OCI-LY1 (cell line): ENCODE data around the gene MCCD1.
"Not testable (repeated sequence)": the region's sequence is repeated elsewhere in the genome, so short reads cannot be mapped to it uniquely, and the experiment has no call there.

Source experiments
- H2AFZ ChIP-seq: fragments of 200-600 bp; sonication (generic), shearing (Covaris generic); 2 replicates; pipeline ENCODE4 v1.6.0; 2014; ENCODE audit warnings: antibody characterized with exemption, mild to moderate bottlenecking, low read length
- H3F3A ChIP-seq: fragments of 200-600 bp; sonication (generic), shearing (Covaris generic); 2 replicates; pipeline ENCODE4 v1.6.0; 2014; ENCODE audit warnings: mild to moderate bottlenecking, antibody characterized with exemption, low read length, moderate library complexity; ENCODE audit not compliant: insufficient read depth
- H3K27ac ChIP-seq: fragments of 200-600 bp; sonication (generic); 2 replicates; pipeline ENCODE4 v1.5.1; 2014; ENCODE audit warnings: low read length, mixed run types, mild to moderate bottlenecking, low read depth; ENCODE audit not compliant: poor library complexity, severe bottlenecking
- H3K27me3 ChIP-seq: fragments of 200-600 bp; sonication (generic); 2 replicates; pipeline ENCODE4 v1.6.0; 2014; ENCODE audit warnings: antibody characterized with exemption, mild to moderate bottlenecking, low read length, moderate library complexity; ENCODE audit not compliant: insufficient read depth
- H3K36me3 ChIP-seq: fragments of 200-600 bp; sonication (generic); 2 replicates; pipeline ENCODE4 v1.6.1; 2014; ENCODE audit warnings: mild to moderate bottlenecking, antibody characterized with exemption, low read length, moderate library complexity, mixed read lengths; ENCODE audit not compliant: insufficient read depth
- H3K4me1 ChIP-seq: fragments of 200-600 bp; sonication (generic); 2 replicates; pipeline ENCODE4 v1.5.1; 2014; ENCODE audit warnings: mild to moderate bottlenecking, low read length, moderate library complexity; ENCODE audit not compliant: insufficient read depth, severe bottlenecking
- H3K4me2 ChIP-seq: fragments of 200-600 bp; sonication (generic), shearing (Covaris generic); 2 replicates; pipeline ENCODE4 v1.6.1; 2014; ENCODE audit warnings: low read length
- H3K4me3 ChIP-seq: fragments of 200-600 bp; sonication (generic); 2 replicates; pipeline ENCODE4 v1.5.1; 2014; ENCODE audit warnings: low read length, low read depth, mild to moderate bottlenecking, mixed read lengths; ENCODE audit not compliant: poor library complexity, severe bottlenecking
- H3K79me2 ChIP-seq: fragments of 200-600 bp; shearing (Covaris generic); 2 replicates; pipeline ENCODE4 v1.6.1; 2016; ENCODE audit warnings: mixed run types, low read length, mixed read lengths; ENCODE audit not compliant: insufficient read depth
- H3K9ac ChIP-seq: fragments of 200-600 bp; sonication (generic), shearing (Covaris generic); 2 replicates; pipeline ENCODE4 v1.6.1; 2014; ENCODE audit warnings: mild to moderate bottlenecking, low read length, mixed read lengths
- H3K9me2 ChIP-seq: fragments of 200-600 bp; sonication (generic), shearing (Covaris generic); 2 replicates; pipeline ENCODE4 v1.6.1; 2014; ENCODE audit warnings: low read depth, mild to moderate bottlenecking, low read length, mixed read lengths
- H3K9me3 ChIP-seq: fragments of 200-600 bp; shearing (Covaris generic); 2 replicates; pipeline ENCODE4 v1.6.1; 2014; ENCODE audit warnings: low read length, mixed read lengths
- H4K20me1 ChIP-seq: fragments of 200-600 bp; sonication (generic), shearing (Covaris generic); 2 replicates; pipeline ENCODE4 v1.6.0; 2016; ENCODE audit warnings: mild to moderate bottlenecking, low read length; ENCODE audit not compliant: insufficient read depth
- CTCF ChIP-seq: fragments of 200-600 bp; sonication (generic), shearing (Covaris generic); IDR thresholded peaks from 2 replicates; pipeline ENCODE4 v1.5.1; 2017; ENCODE audit warnings: mild to moderate bottlenecking, antibody characterized with exemption, low read length, moderate library complexity, mixed read lengths
- EZH2 ChIP-seq: fragments of 200-600 bp; sonication (generic), shearing (Covaris generic); IDR thresholded peaks from 2 replicates; pipeline ENCODE4 v1.8.0; 2017; ENCODE audit warnings: borderline replicate concordance, mixed run types, mild to moderate bottlenecking, antibody characterized with exemption, low read length, moderate library complexity, mixed read lengths

The MCCD1 gene

GRCh38 chr6:31497531-31498476 lies 31.0 kb upstream of the MCCD1 start, which contains the start of gene MICB:
Gene MICB, plus strand, starts transcription at chr6:31498145. Its CDS starts 49 bp downstream, at chr6:31498194.
- H3K4me3 ChIP-seq: peak within 1 kb of the TSS; percentile 95
- 0 out of 2 replicates have a peak, but pooled peaks cover 3% of the 10 kb centered on the region for H3K9me3 ChIP-seq
- no peaks in the 10 kb centered on the region for H3F3A ChIP-seq
- H3K4me2 ChIP-seq: peak within 1 kb of the TSS; percentile 84
- TF ChIP-seq EZH2 (no peak), CTCF (no peak)
- peaks cover 51% of the 10 kb centered on the region for H3K79me2 ChIP-seq
- no peaks in the 10 kb centered on the region for H3K9me2 ChIP-seq
- peak within 1 kb of the TSS; percentile 58; the same call in 1 of the 2 replicates for H3K9ac ChIP-seq
- H2AFZ ChIP-seq: no peak within 1 kb of the TSS
- H3K36me3 ChIP-seq: peaks cover 13% of the 10 kb centered on the region
- peak within 1 kb of the TSS; percentile 65 for H3K27ac ChIP-seq
- peaks cover 33% of the 10 kb centered on the region for H3K4me1 ChIP-seq
- H4K20me1 ChIP-seq: no peaks in the 10 kb centered on the region
- H3K27me3 ChIP-seq: no peaks in the 10 kb centered on the region

GRCh38 chr6:31498748-31499147 lies 30.0 kb upstream of the MCCD1 start:
- no peak overlapping the region for H3K27ac ChIP-seq
- no peaks in the 10 kb centered on the region for H3F3A ChIP-seq
- peaks cover 61% of the 10 kb centered on the region for H3K79me2 ChIP-seq
- TF ChIP-seq EZH2: no peak
- TF ChIP-seq CTCF: no peak
- peak overlapping the region; percentile 95 for H3K4me3 ChIP-seq
- H3K4me2 ChIP-seq: peak overlapping the region; percentile 40; the same call in 1 of the 2 replicates
- H3K36me3 ChIP-seq: peaks cover 13% of the 10 kb centered on the region
- H3K9me3 ChIP-seq: 0 out of 2 replicates have a peak, but pooled peaks cover 3% of the 10 kb centered on the region
- H3K4me1 ChIP-seq: peaks cover 24% of the 10 kb centered on the region
- H2AFZ ChIP-seq: no peak overlapping the region
- H3K27me3 ChIP-seq: no peaks in the 10 kb centered on the region
- no peak overlapping the region for H3K9ac ChIP-seq
- H4K20me1 ChIP-seq: no peaks in the 10 kb centered on the region
- H3K9me2 ChIP-seq: no peaks in the 10 kb centered on the region

GRCh38 chr6:31499648-31500047 lies 29.1 kb upstream of the MCCD1 start:
- not testable (repeated sequence) for H3K9ac ChIP-seq, H3F3A ChIP-seq, H3K27me3 ChIP-seq, H3K9me2 ChIP-seq, H3K27ac ChIP-seq, H3K4me2 ChIP-seq, H4K20me1 ChIP-seq, H3K9me3 ChIP-seq, H3K4me3 ChIP-seq, H2AFZ ChIP-seq
- Histone ChIP-seq H3K4me1 (peaks cover 24% of the 10 kb centered on the region), H3K79me2 (peaks cover 68% of the 10 kb centered on the region), H3K36me3 (peaks cover 13% of the 10 kb centered on the region)
